Kidney epithelial cell (primary cell): ENCODE results near the gene MED13L. TPM values are rescaled to one million over a fixed set of nuclear protein-coding genes. Genes with fewer than 3 reads are reported as not detected.

Experiments
- DNase-seq: peaks from one replicate; pipeline ENCODE4 v3.0.0-alpha.2; 2010; ENCODE audit warnings: low read depth
- H3K27me3 ChIP-seq: 2 replicates; pipeline ENCODE4 v1.6.0; 2011; ENCODE audit warnings: low read length; ENCODE audit not compliant: control insufficient read depth, insufficient read depth
- H3K36me3 ChIP-seq: 2 replicates; pipeline ENCODE4 v1.5.1; 2011; ENCODE audit warnings: low read length; ENCODE audit not compliant: control insufficient read depth, insufficient read depth
- H3K4me3 ChIP-seq: 2 replicates; pipeline ENCODE4 v1.5.1; 2011; ENCODE audit warnings: low read depth, mild to moderate bottlenecking, control low read depth, low read length
- total RNA-seq: library from RNA; depleted of rRNA; stranded (reverse); fragments of >200 nt; gene quantifications from 2 replicates; pipeline ENCODE4 v1.2.3, GENCODE V29; 2015
- TF ChIP-seq, protein P1 (sequence below): IDR thresholded peaks from 2 replicates; pipeline ENCODE4 v1.5.1; 2011; ENCODE audit warnings: mild to moderate bottlenecking, moderate library complexity, low read length, control low read depth, inconsistent platforms; ENCODE audit not compliant: insufficient read depth, poor library complexity, severe bottlenecking

Gene MED13L
- total RNA-seq, 1 donor from 2014 or later: 45.9 TPM

DNA sequence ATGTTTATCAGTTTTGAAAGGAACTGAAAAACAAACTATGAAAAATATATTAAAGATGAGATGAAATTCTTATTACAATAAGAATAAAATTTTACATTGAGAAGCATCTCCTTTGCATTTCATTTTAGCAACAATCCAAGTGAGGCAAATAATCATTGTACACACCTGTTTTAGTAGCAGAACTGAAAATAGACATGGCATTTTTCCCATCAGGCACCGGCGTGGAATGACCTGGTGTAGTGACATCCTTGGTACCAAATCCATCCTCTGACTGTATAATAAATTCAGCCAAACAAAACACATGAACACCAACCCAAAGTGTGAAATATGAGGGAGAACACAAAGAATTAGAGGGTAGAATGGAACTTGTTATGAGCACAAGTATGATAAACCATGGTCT lies 271.4 kb downstream of the MED13L start:
- Histone ChIP-seq H3K27me3 (no peaks in the 10 kb centered on the region), H3K4me3 (no peak overlapping the region), H3K36me3 (no peaks in the 10 kb centered on the region)
- no peak for DNase-seq
- TF ChIP-seq, protein P1, sequence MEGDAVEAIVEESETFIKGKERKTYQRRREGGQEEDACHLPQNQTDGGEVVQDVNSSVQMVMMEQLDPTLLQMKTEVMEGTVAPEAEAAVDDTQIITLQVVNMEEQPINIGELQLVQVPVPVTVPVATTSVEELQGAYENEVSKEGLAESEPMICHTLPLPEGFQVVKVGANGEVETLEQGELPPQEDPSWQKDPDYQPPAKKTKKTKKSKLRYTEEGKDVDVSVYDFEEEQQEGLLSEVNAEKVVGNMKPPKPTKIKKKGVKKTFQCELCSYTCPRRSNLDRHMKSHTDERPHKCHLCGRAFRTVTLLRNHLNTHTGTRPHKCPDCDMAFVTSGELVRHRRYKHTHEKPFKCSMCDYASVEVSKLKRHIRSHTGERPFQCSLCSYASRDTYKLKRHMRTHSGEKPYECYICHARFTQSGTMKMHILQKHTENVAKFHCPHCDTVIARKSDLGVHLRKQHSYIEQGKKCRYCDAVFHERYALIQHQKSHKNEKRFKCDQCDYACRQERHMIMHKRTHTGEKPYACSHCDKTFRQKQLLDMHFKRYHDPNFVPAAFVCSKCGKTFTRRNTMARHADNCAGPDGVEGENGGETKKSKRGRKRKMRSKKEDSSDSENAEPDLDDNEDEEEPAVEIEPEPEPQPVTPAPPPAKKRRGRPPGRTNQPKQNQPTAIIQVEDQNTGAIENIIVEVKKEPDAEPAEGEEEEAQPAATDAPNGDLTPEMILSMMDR: no peak

DNA sequence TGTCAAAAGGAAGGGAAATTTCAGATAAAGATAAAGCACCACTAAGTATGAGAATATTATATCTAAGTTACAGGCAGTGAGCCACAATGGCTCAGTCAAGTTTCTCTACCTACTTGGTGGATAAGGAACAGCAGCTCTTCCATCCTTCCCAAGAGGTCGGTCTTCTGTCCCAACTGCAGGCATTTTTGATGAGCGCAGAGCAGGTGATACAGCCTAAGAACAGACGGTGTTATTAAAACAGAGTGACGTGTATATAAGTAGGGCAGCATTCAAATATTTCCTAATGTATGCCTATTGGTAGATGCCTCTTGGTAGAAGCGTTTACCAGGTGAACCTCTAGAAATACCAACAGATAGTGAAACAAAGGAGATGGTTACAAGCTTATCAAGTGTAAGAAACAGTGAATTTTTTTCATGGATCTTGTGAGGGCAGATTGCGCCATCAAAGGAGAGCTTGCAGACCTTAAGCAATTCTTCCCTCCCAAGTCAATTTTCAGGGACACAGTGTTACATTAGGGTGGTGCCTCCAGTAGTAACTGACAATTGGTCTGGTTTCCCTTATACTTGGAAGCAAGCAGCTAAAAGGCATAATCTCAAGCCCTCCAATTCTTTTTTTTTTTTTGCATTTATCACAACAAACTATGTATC lies 274.5 kb downstream of the MED13L start:
- no peaks in the 10 kb centered on the region for H3K36me3 ChIP-seq
- DNase-seq: no peak
- H3K27me3 ChIP-seq: no peaks in the 10 kb centered on the region
- no peak overlapping the region for H3K4me3 ChIP-seq
- TF ChIP-seq, protein P1: no peak

DNA sequence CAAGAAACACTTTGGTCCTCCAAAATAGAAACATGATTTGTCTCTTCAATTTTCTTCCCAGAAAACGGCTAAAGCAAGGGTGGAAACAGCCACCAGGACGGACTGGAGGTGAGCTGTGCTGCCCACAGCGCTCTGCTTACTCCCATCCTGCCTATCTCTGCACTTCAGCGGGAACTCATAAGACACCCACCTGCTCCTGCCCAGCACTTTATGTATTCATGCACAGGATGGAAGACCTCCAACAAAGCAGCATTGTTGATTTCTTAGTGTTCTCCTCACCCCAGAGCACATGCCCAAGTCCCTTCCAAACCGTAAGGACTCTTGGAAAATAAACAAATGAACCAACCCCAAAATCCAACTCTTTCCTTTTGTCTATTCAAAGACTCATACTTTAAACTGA lies 277.2 kb downstream of the MED13L start:
- DNase-seq: no peak
- H3K27me3 ChIP-seq: no peaks in the 10 kb centered on the region
- H3K4me3 ChIP-seq: no peak overlapping the region
- TF ChIP-seq, protein P1: no peak
- no peaks in the 10 kb centered on the region for H3K36me3 ChIP-seq

DNA sequence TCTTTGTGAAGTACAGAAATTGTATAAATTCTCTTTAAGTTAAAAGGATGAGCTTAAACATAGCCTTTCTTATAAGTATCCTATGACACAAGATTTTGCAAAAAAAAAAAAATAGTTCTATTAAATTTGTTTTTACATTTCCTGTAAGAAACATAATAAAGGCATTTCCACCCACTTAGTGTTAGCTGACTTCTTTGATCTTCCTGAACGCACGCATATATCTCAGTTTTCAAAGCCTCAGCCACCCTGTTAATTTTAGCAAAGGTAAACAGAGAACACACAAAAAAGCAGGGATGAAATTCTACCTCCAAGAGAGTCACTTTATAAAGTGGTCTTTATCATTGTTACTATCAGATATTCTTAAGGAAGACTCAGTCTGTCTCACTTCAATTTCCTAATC lies 277.9 kb downstream of the MED13L start:
- Histone ChIP-seq H3K27me3 (no peaks in the 10 kb centered on the region), H3K4me3 (no peak overlapping the region), H3K36me3 (no peaks in the 10 kb centered on the region)
- TF ChIP-seq, protein P1: no peak
- no peak for DNase-seq

DNA sequence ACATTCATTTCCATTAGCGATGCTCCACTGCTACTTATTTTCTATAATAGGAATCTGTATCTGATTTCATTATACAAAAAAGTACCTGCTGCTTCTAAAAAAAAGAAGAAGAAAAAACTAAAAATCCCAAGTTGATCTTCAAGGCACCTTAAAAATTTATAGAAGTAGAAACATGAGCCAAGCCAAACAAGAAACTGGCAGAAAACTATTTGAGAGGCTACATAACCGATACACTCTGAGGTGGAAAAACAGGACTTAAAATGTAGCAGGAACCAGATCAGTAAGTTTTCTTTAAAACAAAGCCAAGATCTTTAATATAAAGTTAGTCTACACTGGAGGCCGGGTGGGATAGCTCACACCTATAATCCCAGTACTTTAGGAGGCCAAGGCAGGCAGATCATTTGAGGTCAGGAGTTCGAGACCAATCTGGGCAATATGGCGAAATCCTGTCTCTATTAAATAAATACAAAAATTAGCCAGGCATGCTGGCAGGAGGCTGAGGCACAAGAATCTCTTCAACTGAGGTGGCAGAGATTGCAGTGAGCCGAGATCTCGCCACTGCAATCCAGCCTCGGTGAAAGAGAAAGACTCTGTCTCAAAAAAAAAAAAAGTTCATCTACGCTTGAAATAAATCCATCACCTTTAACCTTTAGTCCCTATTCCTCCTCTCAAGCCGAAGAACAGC lies 278.6 kb downstream of the MED13L start:
- TF ChIP-seq, protein P1: no peak
- no peak for DNase-seq
- Histone ChIP-seq H3K27me3 (no peaks in the 10 kb centered on the region), H3K4me3 (no peak overlapping the region), H3K36me3 (no peaks in the 10 kb centered on the region)
